GM19240 (cell line): ENCODE data around the gene SGCD.

ENCODE experiments used
- DNase-seq: peaks from one replicate; pipeline ENCODE4 v3.0.0; 2011; ENCODE audit warnings: low spot score; ENCODE audit not compliant: insufficient read length

Gene SGCD

DNA sequence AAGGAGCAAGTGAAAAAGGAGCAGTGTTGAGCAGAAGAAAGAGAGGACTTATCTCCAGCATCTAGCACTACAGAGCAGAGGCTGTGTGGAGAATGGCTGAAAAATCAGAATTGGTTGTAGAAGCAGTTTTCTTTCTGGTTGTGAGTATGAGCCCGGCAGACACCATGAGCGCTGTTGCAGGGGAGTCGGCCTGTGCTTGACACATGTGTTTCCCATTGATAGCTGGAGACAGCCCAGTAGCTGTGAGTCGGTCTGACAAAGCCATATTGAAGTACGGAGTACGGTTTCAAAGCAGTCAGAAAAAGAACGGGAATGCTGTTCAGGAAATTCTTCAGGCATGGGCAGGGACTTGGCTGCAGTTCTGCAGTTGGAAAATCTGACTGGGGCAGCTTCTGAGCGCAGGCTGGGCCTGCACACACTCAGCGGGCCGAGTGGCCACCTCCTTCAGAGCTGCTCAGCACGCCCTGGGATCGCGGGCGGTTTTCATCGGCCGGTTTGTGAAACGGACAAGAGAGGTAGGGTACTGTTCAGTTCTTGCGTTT lies at the start of gene SGCD:
SGCD (plus strand) TSS at position 447 of the 542 bp plus-strand sequence.
- DNase-seq: no peak

DNA sequence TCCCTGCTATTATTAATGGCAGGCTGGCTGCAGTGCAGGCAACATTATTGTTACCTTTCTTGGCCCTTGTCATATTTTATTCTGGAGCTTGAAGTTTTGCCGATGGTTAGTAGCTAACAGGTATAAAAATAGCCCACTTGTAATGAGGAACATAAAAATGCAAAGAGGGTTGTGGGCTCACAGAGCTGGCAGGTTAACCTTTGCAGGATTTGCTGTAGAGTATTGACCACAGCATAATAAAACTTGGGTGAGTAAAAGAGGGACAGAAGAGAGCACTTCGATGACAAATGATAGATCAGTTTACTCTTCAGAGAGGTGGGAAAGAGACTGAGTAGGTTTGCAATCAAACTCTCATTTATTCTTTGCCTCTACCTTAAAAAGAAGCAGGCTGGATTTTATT lies 49.7 kb upstream of the SGCD start:
- no peak for DNase-seq

GRCh38 chr5:156295431-156295830 lies 31.5 kb upstream of the SGCD start:
- DNase-seq: no peak

DNA sequence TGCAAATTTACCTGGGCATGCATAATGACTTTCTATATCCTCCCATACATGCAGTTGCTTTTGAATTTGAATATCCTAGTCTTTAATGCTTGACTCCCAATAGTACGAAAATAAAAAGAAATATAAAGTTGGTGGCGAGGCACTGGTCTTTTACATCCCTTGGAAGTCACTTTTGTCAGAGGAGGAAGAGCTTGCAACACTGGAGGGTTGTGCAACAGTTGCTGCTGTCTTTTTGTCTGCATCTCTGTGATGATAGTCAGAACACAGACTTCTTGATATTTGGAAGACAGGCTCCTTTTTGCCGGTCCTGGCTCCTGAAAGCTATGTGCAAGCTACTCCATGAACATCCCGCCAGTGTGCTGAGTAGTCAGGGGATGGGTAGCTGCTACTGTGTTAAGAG lies 16.8 kb upstream of the SGCD start:
- DNase-seq: no peak

GRCh38 chr5:156312897-156313694 lies 13.9 kb upstream of the SGCD start:
- no peak for DNase-seq

- DNase-seq: no peak
These were observed 12.5 kb upstream of the SGCD start for GRCh38 chr5:156314416-156314815.

DNA sequence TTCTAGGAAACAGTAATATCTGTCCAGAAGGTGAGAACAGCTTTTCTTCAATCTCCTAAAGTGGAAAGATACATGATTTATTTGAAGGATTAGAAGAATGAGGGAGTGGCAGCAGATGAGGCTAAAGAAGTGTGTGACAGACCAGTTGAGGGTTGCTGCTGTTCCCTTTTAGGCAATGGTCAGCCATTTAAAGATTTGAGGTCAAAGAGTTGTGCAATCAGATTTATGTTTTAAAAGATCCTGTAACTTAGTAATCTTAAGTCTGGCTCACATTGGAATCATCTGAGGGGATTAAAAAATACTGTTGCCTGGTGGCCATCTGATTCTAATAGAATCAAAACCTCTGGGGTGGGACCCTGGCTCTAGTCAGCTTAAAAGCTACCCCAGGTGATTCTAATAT lies 4.3 kb upstream of the SGCD start:
- DNase-seq: no peak

DNA sequence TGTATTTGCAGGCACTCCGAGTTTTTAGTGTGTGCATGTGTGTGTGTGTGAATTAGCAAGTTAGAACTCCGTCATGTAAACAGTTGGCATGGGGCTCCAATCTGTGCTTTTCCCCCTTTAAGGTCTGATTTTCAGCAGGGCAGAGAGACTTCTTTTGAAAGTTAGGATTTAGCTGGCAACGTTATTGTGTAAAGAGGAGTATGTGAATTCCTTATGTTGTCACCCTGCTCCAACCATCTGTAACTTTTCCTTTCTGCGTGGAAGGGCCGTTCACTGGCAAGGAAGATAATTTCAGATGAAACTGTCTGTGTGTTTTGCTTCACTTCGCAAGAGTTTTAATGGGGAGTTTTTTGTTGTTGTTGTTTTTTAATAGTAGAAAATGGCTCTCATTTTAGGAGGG lies 332 bp downstream of the SGCD start:
- no peak for DNase-seq

- DNase-seq: no peak
These were observed 1.2 kb downstream of the SGCD start for GRCh38 chr5:156328161-156328560.

DNA sequence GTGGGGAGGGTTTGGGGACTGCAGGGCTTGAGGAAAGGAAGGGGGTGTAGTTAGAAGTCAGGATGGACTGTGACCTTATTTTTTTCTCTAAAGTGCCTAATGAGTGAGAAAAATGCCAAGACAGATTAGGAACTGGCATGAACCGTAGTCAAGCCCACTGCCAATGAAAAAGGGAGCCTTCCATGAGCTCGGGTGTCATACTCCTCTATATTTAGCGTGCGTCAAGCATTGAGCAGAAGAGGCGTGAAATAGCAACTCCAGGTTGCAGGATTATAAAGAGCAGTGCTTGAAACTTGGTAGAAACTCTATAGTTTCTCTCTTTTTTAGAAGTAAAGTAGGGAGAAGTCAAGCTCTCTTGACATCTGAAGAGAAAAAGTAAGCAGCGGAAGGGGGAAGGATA lies 1.8 kb downstream of the SGCD start:
- no peak for DNase-seq

DNA sequence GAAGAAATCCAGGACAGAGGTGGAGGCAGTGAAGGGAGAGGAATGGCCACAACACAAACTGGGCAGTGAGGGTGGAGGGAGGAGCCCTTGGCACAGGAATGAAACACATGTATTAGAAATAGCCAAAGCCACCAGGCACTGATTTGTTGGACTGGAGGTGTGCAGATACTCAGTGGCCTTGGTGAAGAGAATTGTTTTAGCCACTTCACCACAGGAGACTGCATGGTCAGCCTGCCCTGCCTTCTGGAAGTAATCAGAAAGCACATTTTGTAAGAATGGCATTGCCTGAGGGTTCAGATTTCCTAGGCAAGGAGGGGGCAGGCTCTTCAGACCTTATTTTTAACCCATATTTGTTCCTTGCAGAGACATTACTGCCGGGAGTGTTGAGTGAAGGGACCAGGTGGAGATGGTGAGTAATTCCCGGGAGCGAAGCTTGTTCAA lies 2.2 kb downstream of the SGCD start:
- DNase-seq: no peak

DNA sequence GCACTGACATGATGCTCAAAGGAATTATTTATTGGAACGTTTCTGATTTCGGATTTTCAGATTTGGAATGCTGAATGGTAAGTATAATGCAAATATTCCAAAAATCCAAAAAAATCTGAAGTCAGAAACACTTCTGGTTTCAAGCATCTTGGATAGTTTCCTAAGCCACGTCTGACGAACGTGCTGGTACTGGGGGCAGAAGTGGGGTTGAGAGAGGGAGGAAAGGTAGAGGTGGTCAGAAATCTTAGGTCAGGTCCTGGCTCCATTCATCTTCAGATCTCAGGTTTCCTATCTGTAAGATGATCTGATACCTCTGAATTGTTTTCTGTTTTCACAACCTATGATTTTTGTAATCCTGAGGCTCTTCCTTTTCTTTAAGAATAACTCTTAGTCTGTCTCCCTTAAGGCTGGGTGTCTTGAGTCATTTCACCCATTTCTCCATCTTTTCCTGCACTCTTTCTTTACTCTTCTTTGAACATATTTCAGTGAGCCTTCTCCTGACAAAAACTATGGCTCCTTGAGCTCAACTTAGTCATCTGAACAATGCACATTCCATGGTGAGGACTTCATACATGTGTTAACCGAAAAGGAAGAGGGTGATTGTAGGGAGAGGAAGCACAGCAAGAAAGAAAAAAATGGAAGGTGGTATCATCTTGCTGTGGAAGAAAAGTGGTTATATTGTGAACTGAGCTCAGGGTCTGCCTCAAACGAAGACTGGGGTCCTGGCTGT lies 3.3 kb downstream of the SGCD start:
- DNase-seq: no peak

GRCh38 chr5:156331181-156331580 lies 4.2 kb downstream of the SGCD start:
- no peak for DNase-seq

GRCh38 chr5:156331845-156332244 lies 4.9 kb downstream of the SGCD start:
- no peak for DNase-seq

DNA sequence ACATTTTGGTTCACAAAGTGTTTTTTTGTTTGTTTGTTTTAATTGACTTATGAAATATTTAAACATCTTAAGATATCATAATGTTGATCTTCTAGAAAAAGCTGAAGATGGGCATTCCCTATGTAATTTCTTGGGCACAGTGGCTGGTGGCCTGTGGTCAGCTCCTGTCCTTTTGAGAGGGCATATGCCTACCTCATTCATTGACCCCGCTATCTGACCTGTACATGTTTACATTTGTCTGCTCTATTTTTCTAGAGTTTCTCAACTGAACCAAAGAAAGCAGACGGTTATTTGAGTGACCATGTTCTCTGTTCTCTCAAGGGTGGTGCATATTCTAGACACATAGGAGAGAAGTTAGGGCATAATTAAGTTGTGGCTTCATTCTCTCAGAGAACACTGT lies 5.3 kb downstream of the SGCD start:
- no peak for DNase-seq

GRCh38 chr5:156339139-156339841 lies 12.3 kb downstream of the SGCD start:
- no peak for DNase-seq

GRCh38 chr5:156340893-156341292 lies 13.9 kb downstream of the SGCD start:
- DNase-seq: no peak

DNA sequence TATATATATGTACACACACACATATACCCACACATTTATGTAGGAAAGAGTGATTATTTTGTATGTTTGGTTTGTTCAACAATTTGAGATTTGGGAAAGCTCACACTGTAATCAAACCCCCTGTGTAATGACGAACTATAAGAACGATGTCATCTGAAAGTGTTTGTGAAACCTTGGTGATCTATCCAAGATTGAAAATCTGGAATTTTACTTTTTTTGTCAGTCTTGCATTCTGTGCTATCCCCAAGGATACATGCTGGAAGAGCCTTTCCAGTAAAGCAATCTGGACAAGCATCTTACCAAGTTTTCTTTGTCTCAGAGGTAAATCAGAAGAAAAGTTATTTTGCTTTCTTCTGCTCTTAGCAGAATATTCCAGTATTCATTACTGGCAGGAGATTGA lies 23.3 kb downstream of the SGCD start:
- DNase-seq: no peak

DNA sequence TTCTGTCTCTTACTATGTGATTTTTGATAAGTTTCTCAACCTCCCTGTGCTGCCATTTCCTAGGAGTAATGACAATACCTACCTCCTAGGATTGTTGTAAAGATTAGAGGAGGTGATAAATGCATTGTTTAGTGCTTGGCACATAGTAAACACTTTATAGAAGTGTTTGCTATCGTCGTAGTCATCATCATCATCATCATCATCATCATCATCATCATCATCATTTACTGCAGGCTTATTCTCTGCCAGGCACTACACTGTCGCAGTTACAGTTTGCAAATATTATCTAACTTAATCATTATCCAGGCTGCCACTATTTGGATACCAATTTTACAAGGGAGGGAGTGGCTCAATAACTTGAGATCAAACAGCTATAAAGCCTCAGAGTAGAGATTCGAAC lies 24.5 kb downstream of the SGCD start:
- DNase-seq: no peak

DNA sequence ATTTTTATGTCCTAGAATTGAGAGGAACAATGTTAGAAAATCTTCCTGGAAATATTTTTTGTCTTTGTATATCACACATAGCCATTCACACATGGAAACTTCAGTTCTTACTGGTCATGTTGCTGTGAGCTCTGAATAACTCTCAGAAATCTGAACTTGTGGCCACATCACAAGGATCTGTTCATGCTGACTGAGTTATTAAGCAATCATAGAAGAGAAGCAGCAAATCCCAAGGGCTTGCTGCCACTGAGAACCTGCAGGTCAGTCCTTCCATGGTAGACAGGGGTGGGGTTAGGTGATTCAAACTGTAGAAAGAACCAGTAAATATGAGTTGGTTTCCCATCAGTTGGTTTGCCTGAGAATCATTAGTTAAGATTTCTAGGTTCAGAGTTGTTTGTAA lies 27.6 kb downstream of the SGCD start:
- no peak for DNase-seq

GRCh38 chr5:156356238-156356637 lies 29.3 kb downstream of the SGCD start:
- DNase-seq: no peak

GRCh38 chr5:156359476-156359875 lies 32.5 kb downstream of the SGCD start:
- DNase-seq: no peak
